GM23338 (cell line): ENCODE data around the gene FCHSD2. TPM values are rescaled to one million over a fixed set of nuclear protein-coding genes. Genes with fewer than 3 reads are reported as not detected.

Experiments used
- ATAC-seq: fragments of 200-7000 bp; cut with Tn5 transposase; 3 replicates; pipeline ENCODE4 v1.9.1; 2020
- DNase-seq: peaks from one replicate; pipeline ENCODE4 v3.0.0-alpha.2; 2015; ENCODE audit warnings: low spot score
- H2AFZ ChIP-seq: fragments of 200-600 bp; sonication (generic); 2 replicates; pipeline ENCODE4 v1.8.0; 2016; ENCODE audit warnings: antibody characterized with exemption, mild to moderate bottlenecking, moderate library complexity
- H3F3A ChIP-seq: fragments of 200-600 bp; sonication (generic); replicated peaks from 2 replicates; pipeline ENCODE4 v1.8.0; 2017; ENCODE audit warnings: antibody characterized with exemption, mixed run types, low read depth
- H3K27ac ChIP-seq: fragments of 200-600 bp; sonication (generic); 2 replicates; pipeline ENCODE4 v1.6.1; 2016; ENCODE audit warnings: low read depth
- H3K27me3 ChIP-seq: fragments of 200-600 bp; sonication (generic); 2 replicates; pipeline ENCODE4 v1.8.0; 2016; ENCODE audit warnings: mild to moderate bottlenecking, mixed run types, moderate library complexity; ENCODE audit not compliant: insufficient read depth
- H3K36me3 ChIP-seq: fragments of 200-600 bp; sonication (generic); 2 replicates; pipeline ENCODE4 v1.8.0; 2016; ENCODE audit warnings: mild to moderate bottlenecking; ENCODE audit not compliant: insufficient read depth
- H3K4me1 ChIP-seq: fragments of 200-600 bp; sonication (generic); 2 replicates; pipeline ENCODE4 v1.8.0; 2016; ENCODE audit warnings: mild to moderate bottlenecking, moderate library complexity; ENCODE audit not compliant: insufficient read depth
- H3K4me2 ChIP-seq: fragments of 200-600 bp; sonication (generic); 2 replicates; pipeline ENCODE4 v1.7.1; 2017; ENCODE audit warnings: mixed run types
- H3K4me3 ChIP-seq: fragments of 200-600 bp; sonication (generic); 2 replicates; pipeline ENCODE4 v1.6.1; 2016; ENCODE audit warnings: mixed run types
- H3K79me2 ChIP-seq: fragments of 200-600 bp; sonication (generic); replicated peaks from 2 replicates; pipeline ENCODE4 v1.8.0; 2017; ENCODE audit warnings: mild to moderate bottlenecking; ENCODE audit not compliant: insufficient read depth
- H3K9me2 ChIP-seq: fragments of 200-600 bp; sonication (generic); 2 replicates; pipeline ENCODE4 v1.8.0; 2017; ENCODE audit not compliant: insufficient read depth
- H4K20me1 ChIP-seq: fragments of 200-600 bp; sonication (generic); replicated peaks from 2 replicates; pipeline ENCODE4 v1.8.0; 2017; ENCODE audit warnings: mild to moderate bottlenecking; ENCODE audit not compliant: insufficient read depth
- H3K27ac Mint-ChIP-seq: 2 replicates; pipeline ENCODE4 v1.8.0; 2020; ENCODE audit warnings: inconsistent platforms, mild to moderate bottlenecking, moderate library complexity, mixed read lengths
- H3K27me3 Mint-ChIP-seq: 3 replicates; pipeline ENCODE4 v1.8.0; 2022; ENCODE audit warnings: low read depth, mild to moderate bottlenecking, moderate library complexity, mixed read lengths, inconsistent platforms; ENCODE audit not compliant: insufficient read depth, poor library complexity
- H3K36me3 Mint-ChIP-seq: 3 replicates; pipeline ENCODE4 v1.8.0; 2021; ENCODE audit warnings: low read depth, mild to moderate bottlenecking, inconsistent platforms, moderate library complexity, mixed read lengths
- H3K4me1 Mint-ChIP-seq: 3 replicates; pipeline ENCODE4 v1.8.0; 2020; ENCODE audit warnings: mild to moderate bottlenecking, inconsistent platforms, mixed read lengths
- H3K4me3 Mint-ChIP-seq: 3 replicates; pipeline ENCODE4 v1.8.0; 2021; ENCODE audit warnings: moderate library complexity, mild to moderate bottlenecking, inconsistent platforms, mixed read lengths
- H3K9me3 Mint-ChIP-seq: 3 replicates; pipeline ENCODE4 v1.8.0; 2020; ENCODE audit warnings: moderate library complexity, mild to moderate bottlenecking, inconsistent platforms, mixed read lengths
- CREB1 ChIP-seq: fragments of 250-450 bp; sonication (Bioruptor Pico); IDR thresholded peaks from 2 replicates; pipeline ENCODE4 v1.5.0; 2020; ENCODE audit warnings: low read depth, mild to moderate bottlenecking, moderate library complexity
- POLR2AphosphoS5 ChIP-seq: IDR thresholded peaks from 2 replicates; pipeline ENCODE4 v1.6.1; 2016; ENCODE audit warnings: antibody characterized with exemption, low read depth
- STAT1 ChIP-seq: IDR thresholded peaks from one replicate; pipeline ENCODE4 v1.6.1; 2016; ENCODE audit warnings: antibody characterized with exemption; ENCODE audit not compliant: unreplicated experiment
- ZNF114 ChIP-seq: fragments of 250-450 bp; sonication (Bioruptor Pico); IDR thresholded peaks from 2 replicates; pipeline ENCODE4 v1.5.0; 2020; ENCODE audit warnings: mild to moderate bottlenecking, moderate library complexity
- ZNF331 ChIP-seq: fragments of 250-450 bp; sonication (Bioruptor Pico); IDR thresholded peaks from 2 replicates; pipeline ENCODE4 v1.5.0; 2020; ENCODE audit warnings: low read depth, mild to moderate bottlenecking, moderate library complexity
- polyA plus RNA-seq: library from polyadenylated mRNA; unstranded; fragments of >200 nt; fragmentation: Nextera tagmentation; extraction: Ambion mirVana; gene quantifications from 2 replicates; pipeline ENCODE4 v1.2.1, GENCODE V29; 2016
- total RNA-seq: library from RNA; depleted of rRNA; stranded (reverse); fragments of >200 nt; shearing (Covaris generic); gene quantifications from 2 replicates; pipeline ENCODE4 v1.2.3, GENCODE V29; 2014
- TF ChIP-seq, protein P1 (sequence below), 2 experiments: fragments of 200-600 bp in 1 of 2; sonication (generic) in 1 of 2; conservative IDR thresholded peaks; 2 replicates each; pipeline versions ENCODE4 v1.5.1 to v1.6.1; 2016 to 2017; ENCODE audit warnings: antibody characterized with exemption in 2 of 2, low read depth in 2 of 2, mild to moderate bottlenecking in 2 of 2, moderate library complexity in 1 of 2
- TF ChIP-seq, protein P2 (sequence below): fragments of 250-450 bp; sonication (Bioruptor Pico); IDR thresholded peaks from 2 replicates; pipeline ENCODE4 v1.5.0; 2020; ENCODE audit warnings: mild to moderate bottlenecking, moderate library complexity
- TF ChIP-seq, protein P3 (sequence below): IDR thresholded peaks from 2 replicates; pipeline ENCODE4 v1.6.1; 2016; ENCODE audit warnings: antibody characterized with exemption

Gene FCHSD2
- total and polyA plus RNA-seq, 2 experiments from 2014 or later = 3.6 to 5.2 TPM

DNA sequence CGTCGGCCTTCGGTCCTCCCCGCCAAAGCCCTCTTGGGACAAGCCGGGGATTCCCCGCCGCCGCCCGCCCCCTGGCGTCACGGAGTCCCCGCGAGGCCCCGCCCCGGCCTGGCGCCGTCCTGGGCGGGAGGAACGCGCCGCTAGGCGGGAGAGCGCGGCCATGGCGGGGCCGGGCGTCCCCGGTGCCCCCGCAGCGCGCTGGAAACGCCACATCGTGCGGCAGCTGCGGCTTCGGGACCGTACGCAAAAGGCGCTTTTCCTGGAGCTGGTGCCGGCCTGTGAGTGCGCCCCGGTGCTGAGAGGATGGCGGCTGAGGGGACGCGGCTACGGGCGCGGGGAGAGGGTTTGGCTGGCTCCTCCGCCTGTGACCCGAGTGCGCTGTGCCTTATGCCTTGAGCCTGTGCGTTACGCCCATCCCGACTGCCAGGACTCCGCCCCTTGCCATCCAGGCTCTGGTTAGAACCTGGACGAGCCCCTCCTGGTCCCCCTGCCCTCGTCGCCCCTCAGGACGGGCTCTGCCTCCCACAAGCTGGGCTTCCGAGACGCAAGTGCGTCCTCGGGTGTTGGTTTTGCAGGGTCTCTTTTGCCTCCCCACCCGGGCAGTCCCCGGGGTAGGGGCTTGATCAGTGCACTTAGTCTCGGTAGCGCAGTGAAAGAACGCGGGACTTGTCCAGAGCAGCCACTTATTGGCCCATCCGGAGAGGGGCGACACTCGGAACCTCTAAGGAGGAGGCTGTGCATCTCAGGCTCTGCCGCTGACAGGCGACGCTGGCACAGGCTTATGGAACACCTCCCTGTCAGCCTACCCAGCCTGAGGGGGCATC lies 327.6 kb downstream of the FCHSD2 start, which contains the start of gene ATG16L2:
ATG16L2 (plus strand) TSS at position 126 of the 824 bp plus-strand sequence; CDS start at position 161, 35 bp downstream.
- Histone ChIP-seq H3F3A (peaks cover 12% of the 10 kb centered on the region), H3K79me2 (peaks cover 7% of the 10 kb centered on the region; the same call in 1 of the 2 replicates), H3K36me3 (0 out of 2 replicates have a peak, but pooled peaks cover 3% of the 10 kb centered on the region), H2AFZ (peak within 1 kb of the TSS; percentile 99), H3K9me2 (no peaks in the 10 kb centered on the region), H3K27me3 (no peaks in the 10 kb centered on the region), H3K27ac (peak within 1 kb of the TSS; percentile 75), H4K20me1 (no peaks in the 10 kb centered on the region; the same call in 1 of the 2 replicates), H3K4me3 (peak within 1 kb of the TSS; percentile 91), H3K4me1 (peaks cover 15% of the 10 kb centered on the region; the same call in 1 of the 2 replicates), H3K4me2 (peak within 1 kb of the TSS; percentile 96)
- no peaks in the 10 kb centered on the region for H3K9me3 Mint-ChIP-seq
- ATAC-seq (peak; percentile 80), DNase-seq (peak; percentile 93)
- peak within 1 kb of the TSS; percentile 93 for H3K27ac Mint-ChIP-seq
- peak within 1 kb of the TSS; percentile 97 for H3K4me3 Mint-ChIP-seq
- peaks cover 33% of the 10 kb centered on the region for H3K4me1 Mint-ChIP-seq
- H3K27me3 Mint-ChIP-seq = peaks cover 23% of the 10 kb centered on the region
- TF ChIP-seq STAT1 = no peak
- TF ChIP-seq, protein P1, sequence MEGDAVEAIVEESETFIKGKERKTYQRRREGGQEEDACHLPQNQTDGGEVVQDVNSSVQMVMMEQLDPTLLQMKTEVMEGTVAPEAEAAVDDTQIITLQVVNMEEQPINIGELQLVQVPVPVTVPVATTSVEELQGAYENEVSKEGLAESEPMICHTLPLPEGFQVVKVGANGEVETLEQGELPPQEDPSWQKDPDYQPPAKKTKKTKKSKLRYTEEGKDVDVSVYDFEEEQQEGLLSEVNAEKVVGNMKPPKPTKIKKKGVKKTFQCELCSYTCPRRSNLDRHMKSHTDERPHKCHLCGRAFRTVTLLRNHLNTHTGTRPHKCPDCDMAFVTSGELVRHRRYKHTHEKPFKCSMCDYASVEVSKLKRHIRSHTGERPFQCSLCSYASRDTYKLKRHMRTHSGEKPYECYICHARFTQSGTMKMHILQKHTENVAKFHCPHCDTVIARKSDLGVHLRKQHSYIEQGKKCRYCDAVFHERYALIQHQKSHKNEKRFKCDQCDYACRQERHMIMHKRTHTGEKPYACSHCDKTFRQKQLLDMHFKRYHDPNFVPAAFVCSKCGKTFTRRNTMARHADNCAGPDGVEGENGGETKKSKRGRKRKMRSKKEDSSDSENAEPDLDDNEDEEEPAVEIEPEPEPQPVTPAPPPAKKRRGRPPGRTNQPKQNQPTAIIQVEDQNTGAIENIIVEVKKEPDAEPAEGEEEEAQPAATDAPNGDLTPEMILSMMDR (conservative IDR thresholded peaks at IDR 0.05; ENCODE audit: low read depth in 2 of 2) = 0 out of 4 replicates have a peak, but pooled peaks have one; percentile 8 to 12
- TF ChIP-seq CREB1 (CRISPR knock-in tag) = peak; percentile 87
- peak; percentile 70 for TF ChIP-seq POLR2AphosphoS5
- no peak for TF ChIP-seq ZNF331
- peaks cover 20% of the 10 kb centered on the region; the same call in 2 of the 3 replicates for H3K36me3 Mint-ChIP-seq

DNA sequence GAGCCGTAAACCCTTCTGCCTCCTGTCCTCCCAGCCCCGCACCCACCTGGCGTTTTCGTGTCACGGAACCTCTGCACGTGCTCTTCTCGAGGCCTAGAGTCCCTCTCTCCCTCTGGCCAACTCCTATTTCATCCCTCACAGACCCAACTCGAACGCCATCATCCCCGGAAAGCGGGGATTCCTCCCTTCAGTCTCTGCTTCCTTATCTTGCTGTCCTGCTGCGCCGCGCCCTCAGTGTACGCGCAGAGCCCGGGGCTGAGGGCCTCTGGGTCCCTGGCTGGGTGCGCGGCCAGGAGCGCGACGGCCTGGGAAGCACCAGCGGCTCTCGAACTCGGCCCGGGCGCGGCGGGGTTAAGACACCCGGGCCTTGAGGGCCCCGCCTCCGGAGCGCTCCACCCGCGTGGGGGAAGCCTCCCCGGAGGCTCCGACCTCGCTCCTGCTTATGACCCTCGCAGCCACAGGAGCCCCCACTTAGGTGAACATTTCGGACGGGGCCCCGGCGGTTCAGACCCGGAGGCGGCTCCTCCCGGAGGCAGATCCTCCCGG lies 328.3 kb downstream of the FCHSD2 start:
- Histone ChIP-seq H4K20me1 (no peaks in the 10 kb centered on the region; the same call in 1 of the 2 replicates), H2AFZ (peak overlapping the region; percentile 99), H3K36me3 (0 out of 2 replicates have a peak, but pooled peaks cover 3% of the 10 kb centered on the region), H3K4me1 (peaks cover 15% of the 10 kb centered on the region; the same call in 1 of the 2 replicates), H3F3A (peaks cover 12% of the 10 kb centered on the region), H3K4me3 (peak overlapping the region; percentile 91), H3K4me2 (peak overlapping the region; percentile 96), H3K79me2 (peaks cover 7% of the 10 kb centered on the region; the same call in 1 of the 2 replicates), H3K27me3 (no peaks in the 10 kb centered on the region), H3K9me2 (no peaks in the 10 kb centered on the region), H3K27ac (no peak overlapping the region)
- Mint-ChIP-seq H3K4me1 (peaks cover 28% of the 10 kb centered on the region), H3K27ac (0 out of 2 replicates have a peak overlapping the region, but pooled peaks have one; percentile 52), H3K4me3 (peak overlapping the region; percentile 92), H3K9me3 (no peaks in the 10 kb centered on the region), H3K36me3 (peaks cover 24% of the 10 kb centered on the region; the same call in 2 of the 3 replicates), H3K27me3 (peaks cover 23% of the 10 kb centered on the region)
- DNase-seq (peak; percentile 75), ATAC-seq (peak; percentile 70)
- TF ChIP-seq CREB1 (CRISPR knock-in tag) (no peak), ZNF114 (CRISPR knock-in tag) (peak; percentile 54; the same call in 1 of the 2 replicates), POLR2AphosphoS5 (peak; percentile 55; the same call in 1 of the 2 replicates)
- TF ChIP-seq, protein P2, sequence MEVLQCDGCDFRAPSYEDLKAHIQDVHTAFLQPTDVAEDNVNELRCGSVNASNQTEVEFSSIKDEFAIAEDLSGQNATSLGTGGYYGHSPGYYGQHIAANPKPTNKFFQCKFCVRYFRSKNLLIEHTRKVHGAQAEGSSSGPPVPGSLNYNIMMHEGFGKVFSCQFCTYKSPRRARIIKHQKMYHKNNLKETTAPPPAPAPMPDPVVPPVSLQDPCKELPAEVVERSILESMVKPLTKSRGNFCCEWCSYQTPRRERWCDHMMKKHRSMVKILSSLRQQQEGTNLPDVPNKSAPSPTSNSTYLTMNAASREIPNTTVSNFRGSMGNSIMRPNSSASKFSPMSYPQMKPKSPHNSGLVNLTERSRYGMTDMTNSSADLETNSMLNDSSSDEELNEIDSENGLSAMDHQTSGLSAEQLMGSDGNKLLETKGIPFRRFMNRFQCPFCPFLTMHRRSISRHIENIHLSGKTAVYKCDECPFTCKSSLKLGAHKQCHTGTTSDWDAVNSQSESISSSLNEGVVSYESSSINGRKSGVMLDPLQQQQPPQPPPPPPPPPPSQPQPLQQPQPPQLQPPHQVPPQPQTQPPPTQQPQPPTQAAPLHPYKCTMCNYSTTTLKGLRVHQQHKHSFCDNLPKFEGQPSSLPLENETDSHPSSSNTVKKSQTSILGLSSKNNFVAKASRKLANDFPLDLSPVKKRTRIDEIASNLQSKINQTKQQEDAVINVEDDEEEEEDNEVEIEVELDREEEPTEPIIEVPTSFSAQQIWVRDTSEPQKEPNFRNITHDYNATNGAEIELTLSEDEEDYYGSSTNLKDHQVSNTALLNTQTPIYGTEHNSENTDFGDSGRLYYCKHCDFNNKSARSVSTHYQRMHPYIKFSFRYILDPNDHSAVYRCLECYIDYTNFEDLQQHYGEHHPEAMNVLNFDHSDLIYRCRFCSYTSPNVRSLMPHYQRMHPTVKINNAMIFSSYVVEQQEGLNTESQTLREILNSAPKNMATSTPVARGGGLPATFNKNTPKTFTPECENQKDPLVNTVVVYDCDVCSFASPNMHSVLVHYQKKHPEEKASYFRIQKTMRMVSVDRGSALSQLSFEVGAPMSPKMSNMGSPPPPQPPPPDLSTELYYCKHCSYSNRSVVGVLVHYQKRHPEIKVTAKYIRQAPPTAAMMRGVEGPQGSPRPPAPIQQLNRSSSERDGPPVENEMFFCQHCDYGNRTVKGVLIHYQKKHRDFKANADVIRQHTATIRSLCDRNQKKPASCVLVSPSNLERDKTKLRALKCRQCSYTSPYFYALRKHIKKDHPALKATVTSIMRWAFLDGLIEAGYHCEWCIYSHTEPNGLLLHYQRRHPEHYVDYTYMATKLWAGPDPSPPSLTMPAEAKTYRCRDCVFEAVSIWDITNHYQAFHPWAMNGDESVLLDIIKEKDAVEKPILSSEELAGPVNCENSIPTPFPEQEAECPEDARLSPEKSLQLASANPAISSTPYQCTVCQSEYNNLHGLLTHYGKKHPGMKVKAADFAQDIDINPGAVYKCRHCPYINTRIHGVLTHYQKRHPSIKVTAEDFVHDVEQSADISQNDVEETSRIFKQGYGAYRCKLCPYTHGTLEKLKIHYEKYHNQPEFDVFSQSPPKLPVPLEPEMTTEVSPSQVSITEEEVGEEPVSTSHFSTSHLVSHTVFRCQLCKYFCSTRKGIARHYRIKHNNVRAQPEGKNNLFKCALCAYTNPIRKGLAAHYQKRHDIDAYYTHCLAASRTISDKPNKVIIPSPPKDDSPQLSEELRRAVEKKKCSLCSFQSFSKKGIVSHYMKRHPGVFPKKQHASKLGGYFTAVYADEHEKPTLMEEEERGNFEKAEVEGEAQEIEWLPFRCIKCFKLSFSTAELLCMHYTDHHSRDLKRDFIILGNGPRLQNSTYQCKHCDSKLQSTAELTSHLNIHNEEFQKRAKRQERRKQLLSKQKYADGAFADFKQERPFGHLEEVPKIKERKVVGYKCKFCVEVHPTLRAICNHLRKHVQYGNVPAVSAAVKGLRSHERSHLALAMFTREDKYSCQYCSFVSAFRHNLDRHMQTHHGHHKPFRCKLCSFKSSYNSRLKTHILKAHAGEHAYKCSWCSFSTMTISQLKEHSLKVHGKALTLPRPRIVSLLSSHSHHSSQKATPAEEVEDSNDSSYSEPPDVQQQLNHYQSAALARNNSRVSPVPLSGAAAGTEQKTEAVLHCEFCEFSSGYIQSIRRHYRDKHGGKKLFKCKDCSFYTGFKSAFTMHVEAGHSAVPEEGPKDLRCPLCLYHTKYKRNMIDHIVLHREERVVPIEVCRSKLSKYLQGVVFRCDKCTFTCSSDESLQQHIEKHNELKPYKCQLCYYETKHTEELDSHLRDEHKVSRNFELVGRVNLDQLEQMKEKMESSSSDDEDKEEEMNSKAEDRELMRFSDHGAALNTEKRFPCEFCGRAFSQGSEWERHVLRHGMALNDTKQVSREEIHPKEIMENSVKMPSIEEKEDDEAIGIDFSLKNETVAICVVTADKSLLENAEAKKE (CRISPR knock-in tag) = no peak
- TF ChIP-seq, protein P3, sequence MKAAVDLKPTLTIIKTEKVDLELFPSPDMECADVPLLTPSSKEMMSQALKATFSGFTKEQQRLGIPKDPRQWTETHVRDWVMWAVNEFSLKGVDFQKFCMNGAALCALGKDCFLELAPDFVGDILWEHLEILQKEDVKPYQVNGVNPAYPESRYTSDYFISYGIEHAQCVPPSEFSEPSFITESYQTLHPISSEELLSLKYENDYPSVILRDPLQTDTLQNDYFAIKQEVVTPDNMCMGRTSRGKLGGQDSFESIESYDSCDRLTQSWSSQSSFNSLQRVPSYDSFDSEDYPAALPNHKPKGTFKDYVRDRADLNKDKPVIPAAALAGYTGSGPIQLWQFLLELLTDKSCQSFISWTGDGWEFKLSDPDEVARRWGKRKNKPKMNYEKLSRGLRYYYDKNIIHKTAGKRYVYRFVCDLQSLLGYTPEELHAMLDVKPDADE = no peak
